ENCODE measurements around the gene BLNK. TPM values are rescaled to one million over a fixed set of nuclear protein-coding genes. Genes with fewer than 3 reads are reported as not detected.

BLNK gene
- total RNA-seq, 6 experiments from 2014 or later: not detected

DNA sequence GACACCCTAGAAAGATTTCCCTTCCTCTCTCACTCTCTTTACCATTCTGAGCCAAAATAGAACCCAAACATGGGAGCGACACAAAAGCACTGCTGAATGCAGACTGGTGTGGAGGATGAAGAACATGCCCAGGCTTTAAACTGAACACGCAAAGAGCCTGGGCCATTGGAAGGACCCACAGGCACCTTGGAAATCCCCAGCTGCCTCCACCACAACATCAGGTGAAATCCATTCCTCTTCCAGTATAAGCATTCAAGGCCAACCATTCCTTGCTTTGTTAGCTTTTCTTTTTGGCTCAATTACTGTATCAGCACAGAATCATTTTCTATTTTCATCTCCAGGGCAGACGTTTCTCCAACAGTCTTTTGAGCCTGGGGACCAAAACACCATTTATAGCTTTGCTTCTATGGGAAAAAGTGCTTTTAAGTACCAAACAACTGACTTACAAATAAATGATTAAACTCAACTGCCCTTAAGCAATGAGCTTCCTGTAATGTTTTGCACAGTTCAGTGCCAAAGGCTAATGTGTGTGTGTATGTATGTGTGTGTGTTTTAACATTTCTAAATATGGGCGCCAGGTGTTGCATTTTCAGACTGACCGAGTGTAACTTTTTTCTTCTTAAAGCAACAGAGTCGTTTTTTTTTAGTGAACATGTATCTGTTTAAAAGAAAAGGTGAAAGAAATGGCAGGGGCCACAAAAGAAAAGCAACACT, 16.2 kb upstream of the BLNK start:
- TF ChIP-seq, protein P1, sequence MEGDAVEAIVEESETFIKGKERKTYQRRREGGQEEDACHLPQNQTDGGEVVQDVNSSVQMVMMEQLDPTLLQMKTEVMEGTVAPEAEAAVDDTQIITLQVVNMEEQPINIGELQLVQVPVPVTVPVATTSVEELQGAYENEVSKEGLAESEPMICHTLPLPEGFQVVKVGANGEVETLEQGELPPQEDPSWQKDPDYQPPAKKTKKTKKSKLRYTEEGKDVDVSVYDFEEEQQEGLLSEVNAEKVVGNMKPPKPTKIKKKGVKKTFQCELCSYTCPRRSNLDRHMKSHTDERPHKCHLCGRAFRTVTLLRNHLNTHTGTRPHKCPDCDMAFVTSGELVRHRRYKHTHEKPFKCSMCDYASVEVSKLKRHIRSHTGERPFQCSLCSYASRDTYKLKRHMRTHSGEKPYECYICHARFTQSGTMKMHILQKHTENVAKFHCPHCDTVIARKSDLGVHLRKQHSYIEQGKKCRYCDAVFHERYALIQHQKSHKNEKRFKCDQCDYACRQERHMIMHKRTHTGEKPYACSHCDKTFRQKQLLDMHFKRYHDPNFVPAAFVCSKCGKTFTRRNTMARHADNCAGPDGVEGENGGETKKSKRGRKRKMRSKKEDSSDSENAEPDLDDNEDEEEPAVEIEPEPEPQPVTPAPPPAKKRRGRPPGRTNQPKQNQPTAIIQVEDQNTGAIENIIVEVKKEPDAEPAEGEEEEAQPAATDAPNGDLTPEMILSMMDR (IDR thresholded peaks at IDR 0.05): no peak
- Mint-ChIP-seq H3K36me3 (ENCODE audit: low read depth) (no peaks in the 10 kb centered on the region), H3K27me3 (ENCODE audit: insufficient read depth) (peaks cover 2% of the 10 kb centered on the region; the same call in 1 of the 2 replicates), H3K9me3 (no peaks in the 10 kb centered on the region), H3K4me1 (ENCODE audit: low read depth) (no peaks in the 10 kb centered on the region), H3K27ac (no peak overlapping the region), H3K4me3 (no peak overlapping the region)
- DNase-seq: no peak

DNA sequence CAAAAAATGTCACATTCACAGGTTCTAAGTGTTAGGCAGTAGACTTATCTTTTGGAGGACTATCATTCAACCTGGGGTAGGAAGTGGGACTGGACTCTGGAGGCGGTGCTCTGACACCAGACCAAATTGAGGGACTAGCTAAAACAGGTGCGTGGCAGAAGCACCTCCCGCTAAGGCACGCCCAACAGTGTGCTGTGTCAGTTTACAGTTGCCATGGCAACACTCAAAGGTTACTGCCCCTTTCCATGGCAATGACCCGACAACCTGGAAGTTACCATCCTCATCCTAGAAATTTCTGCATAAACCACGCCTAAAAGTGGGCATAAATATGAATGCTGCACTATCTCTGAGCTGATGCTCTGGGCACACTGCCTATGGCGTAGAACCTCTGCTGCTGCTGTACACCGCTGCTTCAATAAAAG, 14.0 kb upstream of the BLNK start:
- no peak overlapping the region for H3K27ac Mint-ChIP-seq
- H3K27me3 Mint-ChIP-seq (ENCODE audit: insufficient read depth): peaks cover 2% of the 10 kb centered on the region; the same call in 1 of the 2 replicates
- no peak for DNase-seq
- H3K9me3 Mint-ChIP-seq: no peaks in the 10 kb centered on the region
- H3K4me3 Mint-ChIP-seq: no peak overlapping the region
- no peaks in the 10 kb centered on the region for H3K36me3 Mint-ChIP-seq (ENCODE audit: low read depth)
- H3K4me1 Mint-ChIP-seq (ENCODE audit: low read depth): no peaks in the 10 kb centered on the region
- TF ChIP-seq, protein P1 (IDR thresholded peaks at IDR 0.05): no peak

DNA sequence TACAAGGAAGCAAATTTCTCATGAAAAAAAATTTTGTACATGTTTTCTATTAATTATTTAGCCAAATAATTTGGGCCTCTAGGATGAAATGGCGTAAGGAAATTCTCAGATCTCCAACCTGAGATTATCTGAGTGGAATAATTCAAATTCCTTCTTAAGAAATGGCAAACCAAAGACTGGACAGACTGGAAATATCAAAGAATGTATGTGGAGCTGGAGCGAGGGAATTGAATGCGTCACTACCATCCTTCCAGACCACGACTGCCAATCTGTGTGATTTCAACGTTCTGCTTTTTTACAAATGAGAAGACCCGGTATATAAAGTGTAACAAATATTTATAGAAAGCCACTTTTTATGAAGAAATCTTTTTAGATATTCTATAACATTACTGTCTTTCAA, 12.4 kb upstream of the BLNK start:
- H3K4me1 Mint-ChIP-seq (ENCODE audit: low read depth): no peaks in the 10 kb centered on the region
- no peak overlapping the region for H3K4me3 Mint-ChIP-seq
- DNase-seq: no peak
- H3K27me3 Mint-ChIP-seq (ENCODE audit: insufficient read depth): peaks cover 2% of the 10 kb centered on the region; the same call in 1 of the 2 replicates
- TF ChIP-seq, protein P1 (IDR thresholded peaks at IDR 0.05): no peak
- no peaks in the 10 kb centered on the region for H3K36me3 Mint-ChIP-seq (ENCODE audit: low read depth)
- no peak overlapping the region for H3K27ac Mint-ChIP-seq
- no peaks in the 10 kb centered on the region for H3K9me3 Mint-ChIP-seq

DNA sequence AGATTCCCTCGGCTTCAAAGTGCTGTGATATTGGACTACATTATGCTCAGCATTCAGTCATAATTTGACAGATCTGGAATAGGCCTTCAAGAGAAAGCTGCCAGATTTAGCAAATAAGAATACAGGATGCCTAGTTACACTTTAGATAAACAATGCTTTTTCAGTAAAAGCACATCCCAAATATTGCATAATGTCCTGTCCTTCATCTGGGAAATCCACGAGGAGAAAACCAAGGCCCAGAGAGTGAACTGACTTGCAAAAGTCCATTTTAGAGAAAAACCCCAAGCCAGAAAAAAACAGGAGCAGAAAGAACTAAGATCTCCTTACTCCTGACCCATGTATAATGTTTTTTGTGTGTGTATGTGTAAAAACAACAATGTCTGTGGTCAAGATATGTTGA, 12.0 kb upstream of the BLNK start:
- Mint-ChIP-seq H3K36me3 (ENCODE audit: low read depth) (no peaks in the 10 kb centered on the region), H3K27me3 (ENCODE audit: insufficient read depth) (peaks cover 2% of the 10 kb centered on the region; the same call in 1 of the 2 replicates), H3K4me3 (no peak overlapping the region), H3K27ac (no peak overlapping the region), H3K4me1 (ENCODE audit: low read depth) (no peaks in the 10 kb centered on the region), H3K9me3 (no peaks in the 10 kb centered on the region)
- TF ChIP-seq, protein P1 (IDR thresholded peaks at IDR 0.05): no peak
- DNase-seq: no peak

DNA sequence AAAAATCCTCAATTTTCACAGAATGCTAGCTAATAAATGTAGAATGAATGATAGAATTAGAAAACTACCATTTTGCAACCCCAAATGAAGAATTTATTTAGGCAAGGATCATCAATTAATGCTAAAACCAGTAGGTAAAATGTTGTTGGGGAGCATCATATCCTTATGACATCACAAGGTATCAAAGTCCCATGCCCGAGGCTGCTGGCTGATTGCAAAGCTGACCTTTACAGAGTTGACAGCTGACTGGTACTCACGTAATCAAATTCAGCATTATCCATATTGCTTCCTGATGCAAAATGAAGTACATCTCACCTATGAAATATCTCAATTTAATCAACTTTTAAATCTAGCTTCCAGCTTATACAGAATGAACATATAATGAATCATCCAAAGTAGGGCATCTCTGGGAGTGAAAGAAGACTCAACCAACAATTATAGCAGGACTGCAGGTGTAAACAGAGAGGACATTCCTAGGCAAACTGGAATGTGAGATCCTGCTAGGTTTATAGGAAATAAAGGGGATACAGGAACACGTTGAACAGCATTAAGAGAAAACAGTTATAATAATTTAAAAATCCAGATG, 10.2 kb upstream of the BLNK start:
- Mint-ChIP-seq H3K27me3 (ENCODE audit: insufficient read depth) (peaks cover 1% of the 10 kb centered on the region; the same call in 1 of the 2 replicates), H3K36me3 (ENCODE audit: low read depth) (no peaks in the 10 kb centered on the region), H3K9me3 (no peaks in the 10 kb centered on the region), H3K4me3 (no peak overlapping the region), H3K4me1 (ENCODE audit: low read depth) (no peaks in the 10 kb centered on the region), H3K27ac (no peak overlapping the region)
- no peak for DNase-seq
- TF ChIP-seq, protein P1 (IDR thresholded peaks at IDR 0.05): no peak
